ENCODE results near the gene SYT4. TPM values are rescaled to one million over a fixed set of nuclear protein-coding genes. Genes with fewer than 3 reads are reported as not detected.

SYT4 gene
- total RNA-seq, 1 donor from 2014 or later: not detected

DNA sequence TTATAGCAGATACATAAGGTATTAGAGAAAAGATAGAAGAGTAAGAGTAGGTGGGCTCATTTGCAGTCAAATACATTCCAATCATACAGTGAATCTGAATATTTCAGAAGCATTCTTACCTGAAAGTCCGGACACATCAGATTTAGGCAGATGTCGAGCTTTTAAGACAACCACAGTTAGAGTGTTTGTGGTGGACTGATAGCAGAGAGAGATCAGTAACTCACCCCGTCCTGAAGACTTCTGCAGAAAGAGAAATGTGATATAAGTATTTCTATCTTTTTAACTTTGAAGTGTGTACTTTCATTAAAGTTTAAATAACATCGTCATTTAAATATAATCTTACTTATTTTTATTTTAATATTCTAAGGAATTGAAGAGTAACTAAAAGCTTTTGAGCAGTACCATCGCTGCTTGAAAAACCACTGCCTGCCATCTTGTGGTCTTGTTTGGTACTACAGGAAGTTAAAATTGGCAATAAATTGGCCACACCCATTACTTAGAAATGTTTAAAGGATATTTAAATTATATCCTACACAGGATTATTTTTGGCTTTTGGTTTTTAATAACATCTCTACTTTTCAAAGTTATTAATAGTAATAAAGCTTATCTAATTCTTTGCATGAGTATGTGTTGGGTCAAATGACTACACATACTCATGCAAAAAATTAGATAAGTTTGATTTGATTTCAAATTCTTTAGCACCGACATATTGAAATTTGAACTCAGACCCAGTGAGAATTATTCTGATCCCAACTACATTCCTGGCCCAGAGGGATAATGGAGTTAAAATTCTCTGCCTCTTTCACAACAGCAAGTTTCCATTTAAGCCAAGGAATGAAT, 5.5 kb downstream of the SYT4 start:
- no peaks in the 10 kb centered on the region for H3K36me3 ChIP-seq (ENCODE audit: control insufficient read depth, insufficient read depth, low read length)
- no peak for DNase-seq (ENCODE audit: low read depth)
- H3K4me3 ChIP-seq (ENCODE audit: low read depth, low read length): no peak overlapping the region
- no peaks in the 10 kb centered on the region for H3K27me3 ChIP-seq (ENCODE audit: control insufficient read depth, insufficient read depth, low read length)
- TF ChIP-seq, protein P1, sequence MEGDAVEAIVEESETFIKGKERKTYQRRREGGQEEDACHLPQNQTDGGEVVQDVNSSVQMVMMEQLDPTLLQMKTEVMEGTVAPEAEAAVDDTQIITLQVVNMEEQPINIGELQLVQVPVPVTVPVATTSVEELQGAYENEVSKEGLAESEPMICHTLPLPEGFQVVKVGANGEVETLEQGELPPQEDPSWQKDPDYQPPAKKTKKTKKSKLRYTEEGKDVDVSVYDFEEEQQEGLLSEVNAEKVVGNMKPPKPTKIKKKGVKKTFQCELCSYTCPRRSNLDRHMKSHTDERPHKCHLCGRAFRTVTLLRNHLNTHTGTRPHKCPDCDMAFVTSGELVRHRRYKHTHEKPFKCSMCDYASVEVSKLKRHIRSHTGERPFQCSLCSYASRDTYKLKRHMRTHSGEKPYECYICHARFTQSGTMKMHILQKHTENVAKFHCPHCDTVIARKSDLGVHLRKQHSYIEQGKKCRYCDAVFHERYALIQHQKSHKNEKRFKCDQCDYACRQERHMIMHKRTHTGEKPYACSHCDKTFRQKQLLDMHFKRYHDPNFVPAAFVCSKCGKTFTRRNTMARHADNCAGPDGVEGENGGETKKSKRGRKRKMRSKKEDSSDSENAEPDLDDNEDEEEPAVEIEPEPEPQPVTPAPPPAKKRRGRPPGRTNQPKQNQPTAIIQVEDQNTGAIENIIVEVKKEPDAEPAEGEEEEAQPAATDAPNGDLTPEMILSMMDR (IDR thresholded peaks at IDR 0.05; ENCODE audit: insufficient read depth, low read length, poor library complexity, severe bottlenecking): peak; percentile 74

DNA sequence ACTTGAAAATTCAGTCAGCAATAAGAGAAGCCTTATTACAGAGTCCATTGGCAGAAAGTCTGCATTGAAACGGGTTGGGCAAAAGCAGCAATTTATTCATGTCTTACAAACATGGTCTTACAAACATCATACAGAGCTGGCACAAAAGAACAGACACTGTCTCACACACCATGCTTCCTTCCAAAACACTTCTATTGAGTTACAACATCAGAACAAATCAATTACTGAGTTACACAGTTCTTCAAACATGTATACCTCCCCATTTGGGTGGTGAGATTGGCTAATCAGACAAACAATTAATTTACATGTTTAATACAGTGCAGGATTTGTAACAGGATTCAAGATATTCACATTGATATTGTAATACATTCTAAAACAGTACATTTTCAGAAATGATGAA, 9.5 kb downstream of the SYT4 start:
- no peak for DNase-seq (ENCODE audit: low read depth)
- H3K36me3 ChIP-seq (ENCODE audit: control insufficient read depth, insufficient read depth, low read length): no peaks in the 10 kb centered on the region
- TF ChIP-seq, protein P1 (IDR thresholded peaks at IDR 0.05; ENCODE audit: insufficient read depth, low read length, poor library complexity, severe bottlenecking): no peak
- no peak overlapping the region for H3K4me3 ChIP-seq (ENCODE audit: low read depth, low read length)
- H3K27me3 ChIP-seq (ENCODE audit: control insufficient read depth, insufficient read depth, low read length): no peaks in the 10 kb centered on the region

DNA sequence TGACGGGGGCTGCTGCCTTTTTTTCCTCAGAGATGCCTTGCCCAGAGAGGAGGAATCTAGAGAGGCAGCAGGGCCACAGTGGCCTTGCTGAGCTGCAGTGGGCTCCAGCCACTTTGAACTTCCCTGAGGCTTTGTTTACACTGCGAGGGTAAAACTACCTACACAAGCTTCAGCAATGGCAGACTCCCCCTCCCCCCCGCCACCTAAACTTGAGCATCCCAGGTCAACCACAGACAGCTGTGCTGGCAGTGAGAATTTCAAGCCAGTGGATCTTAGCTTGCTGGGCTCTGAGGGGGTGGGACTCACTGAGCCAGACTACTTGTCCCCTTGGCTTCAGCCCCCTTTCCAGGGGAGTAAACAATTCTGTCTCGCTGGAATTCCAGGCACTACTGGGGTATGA, 11.8 kb downstream of the SYT4 start:
- TF ChIP-seq, protein P1 (IDR thresholded peaks at IDR 0.05; ENCODE audit: insufficient read depth, low read length, poor library complexity, severe bottlenecking): no peak

GRCh38 chr18:43248610-43249249, 28.6 kb downstream of the SYT4 start:
- no peak for DNase-seq (ENCODE audit: low read depth)
- TF ChIP-seq, protein P1 (IDR thresholded peaks at IDR 0.05; ENCODE audit: insufficient read depth, low read length, poor library complexity, severe bottlenecking): no peak
- Histone ChIP-seq H3K36me3 (ENCODE audit: control insufficient read depth, insufficient read depth, low read length) (no peaks in the 10 kb centered on the region), H3K27me3 (ENCODE audit: control insufficient read depth, insufficient read depth, low read length) (no peaks in the 10 kb centered on the region), H3K4me3 (ENCODE audit: low read depth, low read length) (no peak overlapping the region)

More for the DNA sequence above, 11.8 kb downstream of the SYT4 start:
- Histone ChIP-seq H3K36me3 (ENCODE audit: control insufficient read depth, insufficient read depth, low read length) (no peaks in the 10 kb centered on the region), H3K27me3 (ENCODE audit: control insufficient read depth, insufficient read depth, low read length) (no peaks in the 10 kb centered on the region), H3K4me3 (ENCODE audit: low read depth, low read length) (no peak overlapping the region)
- no peak for DNase-seq (ENCODE audit: low read depth)

- Histone ChIP-seq H3K36me3 (ENCODE audit: control insufficient read depth, insufficient read depth, low read length) (no peaks in the 10 kb centered on the region), H3K4me3 (ENCODE audit: low read depth, low read length) (no peak overlapping the region), H3K27me3 (ENCODE audit: control insufficient read depth, insufficient read depth, low read length) (no peaks in the 10 kb centered on the region)
- no peak for DNase-seq (ENCODE audit: low read depth)
- TF ChIP-seq, protein P1 (IDR thresholded peaks at IDR 0.05; ENCODE audit: insufficient read depth, low read length, poor library complexity, severe bottlenecking): no peak
These were observed 29.3 kb downstream of the SYT4 start for GRCh38 chr18:43247944-43248343.

All from kidney epithelial cell (primary cell).